Measurements from ENCODE around the gene CSMD2.

Gene CSMD2

GRCh38 chr1:33524586-33524985 lies 640.4 kb downstream of the CSMD2 start:
- no peak overlapping the region for H2AFZ ChIP-seq (ENCODE audit: low read depth, low read length, severe bottlenecking)
- no peaks in the 10 kb centered on the region for H3K36me3 ChIP-seq (ENCODE audit: low read length)
- no peak overlapping the region for H3K4me3 ChIP-seq (ENCODE audit: insufficient read depth, low read length, poor library complexity, severe bottlenecking)
- no peak overlapping the region for H3K4me2 ChIP-seq (ENCODE audit: low read depth, low read length, poor library complexity, severe bottlenecking)
- H3K27me3 ChIP-seq (ENCODE audit: low read length): no peaks in the 10 kb centered on the region; the same call in 1 of the 2 replicates
- TF ChIP-seq, protein P1, sequence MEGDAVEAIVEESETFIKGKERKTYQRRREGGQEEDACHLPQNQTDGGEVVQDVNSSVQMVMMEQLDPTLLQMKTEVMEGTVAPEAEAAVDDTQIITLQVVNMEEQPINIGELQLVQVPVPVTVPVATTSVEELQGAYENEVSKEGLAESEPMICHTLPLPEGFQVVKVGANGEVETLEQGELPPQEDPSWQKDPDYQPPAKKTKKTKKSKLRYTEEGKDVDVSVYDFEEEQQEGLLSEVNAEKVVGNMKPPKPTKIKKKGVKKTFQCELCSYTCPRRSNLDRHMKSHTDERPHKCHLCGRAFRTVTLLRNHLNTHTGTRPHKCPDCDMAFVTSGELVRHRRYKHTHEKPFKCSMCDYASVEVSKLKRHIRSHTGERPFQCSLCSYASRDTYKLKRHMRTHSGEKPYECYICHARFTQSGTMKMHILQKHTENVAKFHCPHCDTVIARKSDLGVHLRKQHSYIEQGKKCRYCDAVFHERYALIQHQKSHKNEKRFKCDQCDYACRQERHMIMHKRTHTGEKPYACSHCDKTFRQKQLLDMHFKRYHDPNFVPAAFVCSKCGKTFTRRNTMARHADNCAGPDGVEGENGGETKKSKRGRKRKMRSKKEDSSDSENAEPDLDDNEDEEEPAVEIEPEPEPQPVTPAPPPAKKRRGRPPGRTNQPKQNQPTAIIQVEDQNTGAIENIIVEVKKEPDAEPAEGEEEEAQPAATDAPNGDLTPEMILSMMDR (IDR thresholded peaks at IDR 0.05; ENCODE audit: insufficient read depth, low read length, poor library complexity, severe bottlenecking): no peak
- no peak for TF ChIP-seq EZH2phosphoT487 (conservative IDR thresholded peaks at IDR 0.05; ENCODE audit: low read length)
- no peaks in the 10 kb centered on the region for H3K9me3 ChIP-seq (ENCODE audit: insufficient read depth, low read length)
- H4K20me1 ChIP-seq (ENCODE audit: low read depth, low read length): no peaks in the 10 kb centered on the region
- no peak overlapping the region for H3K9ac ChIP-seq (ENCODE audit: low read length)
- no peaks in the 10 kb centered on the region for H3F3A ChIP-seq (ENCODE audit: insufficient read depth)
- no peaks in the 10 kb centered on the region for H3K9me2 ChIP-seq (replicated peaks; ENCODE audit: insufficient read depth, low read length)
- H3K27ac ChIP-seq (ENCODE audit: low read depth, low read length): no peak overlapping the region
- no peaks in the 10 kb centered on the region for H3K79me2 ChIP-seq (ENCODE audit: insufficient read depth, low read length)

DNA sequence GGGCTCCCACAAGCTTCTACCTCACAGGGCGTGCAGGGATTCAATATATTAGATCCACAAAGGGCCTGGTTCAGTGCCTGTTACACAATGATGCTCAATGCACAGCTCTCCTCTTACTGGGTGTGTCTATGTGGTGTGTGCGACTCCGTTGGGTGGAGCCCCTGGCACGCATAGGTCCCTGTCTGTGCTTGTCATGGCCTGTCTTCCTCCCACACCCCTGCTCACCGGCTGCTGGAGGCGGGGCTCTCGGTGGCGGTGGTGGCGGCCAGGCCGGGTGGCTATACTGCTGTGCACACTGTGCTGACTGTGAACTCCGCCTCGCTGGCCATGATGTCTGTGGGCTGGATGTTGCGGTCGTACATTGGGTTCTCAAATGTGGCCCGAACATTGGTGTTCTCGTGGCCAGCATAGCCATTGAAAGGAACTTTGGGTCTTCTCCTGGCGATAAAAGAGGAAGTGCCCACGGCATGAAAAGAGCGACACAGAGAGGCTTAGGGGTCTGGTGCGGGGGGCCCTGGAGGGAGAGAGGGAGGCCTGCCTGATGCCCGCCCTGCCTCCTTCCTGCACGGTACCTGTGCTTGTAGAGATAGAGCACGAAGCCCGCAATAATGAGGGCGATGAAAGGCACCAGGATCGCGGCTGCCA lies 645.7 kb downstream of the CSMD2 start:
- Histone ChIP-seq H3K9me2 (replicated peaks; ENCODE audit: insufficient read depth, low read length) (no peaks in the 10 kb centered on the region), H2AFZ (ENCODE audit: low read depth, low read length, severe bottlenecking) (no peak overlapping the region), H3K36me3 (ENCODE audit: low read length) (no peaks in the 10 kb centered on the region), H3F3A (ENCODE audit: insufficient read depth) (no peaks in the 10 kb centered on the region), H3K27me3 (ENCODE audit: low read length) (no peaks in the 10 kb centered on the region; the same call in 1 of the 2 replicates), H3K27ac (ENCODE audit: low read depth, low read length) (no peak overlapping the region), H3K4me2 (ENCODE audit: low read depth, low read length, poor library complexity, severe bottlenecking) (no peak overlapping the region), H4K20me1 (ENCODE audit: low read depth, low read length) (no peaks in the 10 kb centered on the region), H3K79me2 (ENCODE audit: insufficient read depth, low read length) (no peaks in the 10 kb centered on the region), H3K9me3 (ENCODE audit: insufficient read depth, low read length) (no peaks in the 10 kb centered on the region), H3K4me3 (ENCODE audit: insufficient read depth, low read length, poor library complexity, severe bottlenecking) (no peak overlapping the region), H3K9ac (ENCODE audit: low read length) (no peak overlapping the region)
- TF ChIP-seq EZH2phosphoT487 (conservative IDR thresholded peaks at IDR 0.05; ENCODE audit: low read length): no peak
- TF ChIP-seq, protein P1 (IDR thresholded peaks at IDR 0.05; ENCODE audit: insufficient read depth, low read length, poor library complexity, severe bottlenecking): no peak

DNA sequence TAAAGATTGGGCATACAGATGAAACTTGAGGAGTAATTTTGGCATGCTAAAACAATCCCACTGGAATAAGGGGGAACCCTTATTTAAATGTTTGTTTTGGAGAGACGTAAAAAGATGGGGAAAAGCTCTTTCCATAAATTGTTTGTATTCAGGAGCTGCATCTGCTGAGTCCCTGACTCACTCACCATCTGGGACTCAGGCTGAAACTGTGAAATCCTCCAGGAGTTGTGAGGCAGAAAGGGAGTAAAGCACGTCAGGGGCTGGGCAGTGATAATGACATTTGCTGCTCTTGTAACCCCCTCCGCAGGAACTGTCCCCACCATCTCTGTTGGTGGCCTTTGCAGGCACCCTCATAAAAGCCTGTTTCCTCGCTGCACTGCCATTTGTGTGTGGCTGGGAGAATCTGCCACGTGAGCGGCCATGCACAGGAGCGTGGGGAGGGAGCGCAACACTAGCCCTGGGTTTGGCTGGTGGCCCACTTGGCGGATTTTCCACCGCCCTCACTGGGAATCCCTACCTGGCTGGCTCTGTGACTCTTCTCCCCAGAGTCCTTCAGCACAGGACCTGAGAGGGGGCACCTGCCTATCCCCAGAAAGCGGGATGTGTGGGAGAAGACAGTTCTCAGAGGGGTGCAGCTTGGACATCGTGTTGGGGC lies 647.3 kb downstream of the CSMD2 start:
- no peak overlapping the region for H2AFZ ChIP-seq (ENCODE audit: low read depth, low read length, severe bottlenecking)
- H3K27me3 ChIP-seq (ENCODE audit: low read length): no peaks in the 10 kb centered on the region
- H3K9me2 ChIP-seq (replicated peaks; ENCODE audit: insufficient read depth, low read length): no peaks in the 10 kb centered on the region
- H3K9me3 ChIP-seq (ENCODE audit: insufficient read depth, low read length): no peaks in the 10 kb centered on the region
- TF ChIP-seq, protein P1 (IDR thresholded peaks at IDR 0.05; ENCODE audit: insufficient read depth, low read length, poor library complexity, severe bottlenecking): no peak
- TF ChIP-seq EZH2phosphoT487 (conservative IDR thresholded peaks at IDR 0.05; ENCODE audit: low read length): no peak
- H3K79me2 ChIP-seq (ENCODE audit: insufficient read depth, low read length): no peaks in the 10 kb centered on the region
- no peaks in the 10 kb centered on the region for H3K36me3 ChIP-seq (ENCODE audit: low read length)
- no peak overlapping the region for H3K4me2 ChIP-seq (ENCODE audit: low read depth, low read length, poor library complexity, severe bottlenecking)
- H3F3A ChIP-seq (ENCODE audit: insufficient read depth): no peaks in the 10 kb centered on the region
- H3K27ac ChIP-seq (ENCODE audit: low read depth, low read length): no peak overlapping the region
- H3K9ac ChIP-seq (ENCODE audit: low read length): no peak overlapping the region
- no peak overlapping the region for H3K4me3 ChIP-seq (ENCODE audit: insufficient read depth, low read length, poor library complexity, severe bottlenecking)
- no peaks in the 10 kb centered on the region for H4K20me1 ChIP-seq (ENCODE audit: low read depth, low read length)
